Pancreas (tissue), 10 donors: ENCODE data around the gene CNEP1R1. TPM values are rescaled to one million over a fixed set of nuclear protein-coding genes. Genes with fewer than 3 reads are reported as not detected.

Source experiments
- ATAC-seq, 4 donors: fragments of 200-7000 bp; cut with Tn5 transposase; one replicate each; pipeline versions ENCODE4 v1.8.0 to v1.9.1; 2020; ENCODE audit warnings: mild to moderate bottlenecking in 4 of 4, moderate library complexity in 4 of 4
- DNase-seq, 6 donors: peaks; one replicate each; pipeline ENCODE4 v3.0.0-alpha.2; 2020
- FAIRE-seq: peaks from 2 replicates; lab custom pipeline; 2012; peaks lifted over from hg19 to GRCh38; lab: Jason Lieb, UNC
- H3K27ac ChIP-seq, 4 donors: fragments of 200-600 bp; sonication (generic); 1 replicate in 3 of 4; 2 replicates in 1 of 4; pipeline versions ENCODE4 v1.5.0 to v1.8.0; 2020
- H3K27me3 ChIP-seq, 4 donors: fragments of 200-600 bp; one replicate each; pipeline ENCODE4 v1.8.0; 2021
- H3K36me3 ChIP-seq, 3 donors: fragments of 200-600 bp; sonication (generic) in 1 of 3; one replicate each; pipeline versions ENCODE4 v1.5.0 to v1.8.0; 2020 to 2021
- H3K4me1 ChIP-seq, 3 donors: fragments of 200-600 bp; one replicate each; pipeline ENCODE4 v1.8.0; 2021
- H3K4me3 ChIP-seq, 4 donors: fragments of 200-600 bp; sonication (generic) in 2 of 4; one replicate each; pipeline versions ENCODE4 v1.5.0 to v1.8.0; 2020 to 2021
- H3K9me3 ChIP-seq, 4 donors: fragments of 200-600 bp; one replicate each; pipeline ENCODE4 v1.8.0; 2021
- CTCF ChIP-seq, 4 donors: fragments of 200-600 bp; sonication (generic) in 3 of 4; IDR thresholded peaks; one replicate each; pipeline versions ENCODE4 v1.5.0 to v1.8.0; 2021; ENCODE audit warnings: antibody characterized with exemption in 4 of 4
- WGBS, 2 donors: extraction: QIAGEN DNeasy Blood & Tissue Kit; methylation state at CpG; one replicate each; pipeline ENCODE4 v1.1.7; 2013; 5-methylcytosine and 5-hydroxymethylcytosine counted together
- intact Hi-C, 3 donors: fragments of 100-400 bp; cut with DNase I; formaldehyde crosslinking; loops; one replicate each; pipeline versions ENCODE4 v1.11.1 to v1.14.2; 2022
- polyA plus RNA-seq, 2 donors: library from polyadenylated mRNA; stranded (reverse); fragments of 200-250 nt; gene quantifications; one replicate each; pipeline ENCODE4 v1.2.3, GENCODE V29; 2013
- total RNA-seq, 6 donors: library from RNA; stranded (reverse); fragmentation: NEBNext Ultra II Directional in 4 of 6; extraction: Animal tissue kit (Norgen Biotek cat#: 25700) in 4 of 6; gene quantifications; one replicate each; pipeline versions ENCODE4 v1.2.1 to v1.2.4, GENCODE V29; 2021 to 2023
- donor health status: healthy with polysubstance abuse.
- donor health status: DM: no; HTN: no; CAD: no; lungs with moderate emphysema.
- donor health status: DM: no; HTN: no; CAD: no.
- donor health status: control.
- donor health status: control.
- donor health status: Bipolar disorder and iron deficiency.
- donor health status: DM: yes; HTN: yes; CAD: no.
- donor health status: DM: no; HTN: no; CAD: no.
- donor health status: DM: no; HTN: no; CAD: no.
- donor health status: DM: yes; HTN: yes; CAD: no.

The CNEP1R1 gene
- total and polyA plus RNA-seq, 8 donors, result 3.9 to 10.2 (median 6.3) TPM

- 58 to 60% methylated on average over 1 of the region's 1 CpG for WGBS, 2 donors
- Histone ChIP-seq H3K4me3 (no peak overlapping the region), H3K27ac (no peak overlapping the region), H3K27me3 (no peaks in the 10 kb centered on the region), H3K36me3 (no peaks in the 10 kb centered on the region), H3K9me3 (no peaks in the 10 kb centered on the region), H3K4me1 (no peaks in the 10 kb centered on the region)
- no peak for TF ChIP-seq CTCF (IDR thresholded peaks at IDR 0.05)
- intact Hi-C loops, result no loop called here
- FAIRE-seq (no peak), DNase-seq (no peak), ATAC-seq (no peak)
These were observed 29.3 kb upstream of the CNEP1R1 start for GRCh38 chr16:49995720-49996119.

GRCh38 chr16:49997721-49998251, 27.2 kb upstream of the CNEP1R1 start:
- Histone ChIP-seq H3K9me3 (no peaks in the 10 kb centered on the region), H3K4me3 (no peak overlapping the region), H3K4me1 (no peaks in the 10 kb centered on the region), H3K27ac (no peak overlapping the region), H3K36me3 (no peaks in the 10 kb centered on the region), H3K27me3 (no peaks in the 10 kb centered on the region)
- WGBS, 2 donors, result 65 to 77% methylated on average over 4 of the region's 4 CpGs
- no peak for FAIRE-seq
- no peak for ATAC-seq
- no peak for TF ChIP-seq CTCF (IDR thresholded peaks at IDR 0.05)
- intact Hi-C loops, result no loop called here
- DNase-seq, result no peak

- 86 to 93% methylated on average over 5 of the region's 5 CpGs for WGBS, 2 donors
- no peaks in the 10 kb centered on the region for H3K27me3 ChIP-seq
- FAIRE-seq (no peak), DNase-seq (no peak), ATAC-seq (no peak)
- H3K9me3 ChIP-seq, result no peaks in the 10 kb centered on the region
- no peak overlapping the region for H3K27ac ChIP-seq
- intact Hi-C loops, result no loop called here
- no peak overlapping the region for H3K4me3 ChIP-seq
- no peak for TF ChIP-seq CTCF (IDR thresholded peaks at IDR 0.05)
- H3K4me1 ChIP-seq, result no peaks in the 10 kb centered on the region
- H3K36me3 ChIP-seq, result no peaks in the 10 kb centered on the region
These were observed 26.0 kb upstream of the CNEP1R1 start for GRCh38 chr16:49998991-49999390.

- Histone ChIP-seq H3K9me3 (no peaks in the 10 kb centered on the region), H3K27ac (no peak overlapping the region), H3K4me1 (no peaks in the 10 kb centered on the region), H3K27me3 (no peaks in the 10 kb centered on the region), H3K4me3 (no peak overlapping the region), H3K36me3 (no peaks in the 10 kb centered on the region)
- no peak for ATAC-seq
- no peak for TF ChIP-seq CTCF (IDR thresholded peaks at IDR 0.05)
- DNase-seq, result no peak
- intact Hi-C loops, result no loop called here
- WGBS, 2 donors, result 69 to 76% methylated on average over 3 of the region's 3 CpGs
- no peak for FAIRE-seq
These were observed 23.9 kb upstream of the CNEP1R1 start for GRCh38 chr16:50001144-50001543.

- TF ChIP-seq CTCF (IDR thresholded peaks at IDR 0.05), result no peak
- intact Hi-C loops, result no loop called here
- Histone ChIP-seq H3K27ac (no peak overlapping the region), H3K27me3 (no peaks in the 10 kb centered on the region), H3K4me1 (no peaks in the 10 kb centered on the region), H3K4me3 (no peak overlapping the region), H3K36me3 (no peaks in the 10 kb centered on the region), H3K9me3 (no peaks in the 10 kb centered on the region)
- ATAC-seq, result no peak
- WGBS, 2 donors, result 64 to 71% methylated on average over 1 of the region's 1 CpG
- no peak for DNase-seq
- no peak for FAIRE-seq
These were observed 22.8 kb upstream of the CNEP1R1 start for GRCh38 chr16:50002190-50002589.
